DOHH2 (cell line): ENCODE measurements around the gene NOCT.

Experiments
- EZH2phosphoT487 ChIP-seq: fragments of 200-600 bp; sonication (generic); IDR thresholded peaks from 2 replicates; pipeline ENCODE4 v1.6.1; 2017; ENCODE audit warnings: borderline replicate concordance, mild to moderate bottlenecking, antibody characterized with exemption, low read length, moderate library complexity, mixed read lengths
- TF ChIP-seq, protein P1 (sequence below): fragments of 200-600 bp; sonication (generic); IDR thresholded peaks from one replicate; pipeline ENCODE4 v1.5.1; 2014; ENCODE audit warnings: antibody characterized with exemption, mild to moderate bottlenecking, low read depth, low read length; ENCODE audit not compliant: poor library complexity, severe bottlenecking

DNA sequence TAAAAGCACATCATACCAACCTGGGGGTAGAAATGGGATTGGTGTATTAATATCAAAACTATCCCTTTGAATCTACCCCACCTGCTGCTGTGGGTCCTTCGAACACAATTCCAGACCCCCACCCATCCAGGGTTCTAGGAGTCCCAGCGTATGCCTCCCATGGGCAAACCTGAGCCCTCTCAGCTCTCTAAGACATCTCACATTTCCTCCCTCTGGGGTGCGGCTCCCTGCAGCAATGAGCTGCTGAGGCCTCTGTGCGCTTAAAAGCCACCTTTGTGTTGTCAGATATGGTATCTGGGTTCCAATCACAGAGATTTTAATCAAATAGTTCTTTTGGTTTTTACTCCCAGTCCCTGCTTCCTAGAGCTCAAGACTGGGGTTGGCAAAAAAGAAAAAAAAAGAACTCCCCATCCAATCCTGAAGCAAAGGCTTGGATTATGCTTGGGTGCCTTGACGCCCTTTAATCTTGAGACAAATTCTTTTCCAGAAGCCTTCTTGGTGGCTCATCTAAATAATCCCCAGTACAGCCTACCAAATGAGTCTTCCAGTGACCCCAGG is 37.5 kb upstream of the NOCT start:
- TF ChIP-seq, protein P1, sequence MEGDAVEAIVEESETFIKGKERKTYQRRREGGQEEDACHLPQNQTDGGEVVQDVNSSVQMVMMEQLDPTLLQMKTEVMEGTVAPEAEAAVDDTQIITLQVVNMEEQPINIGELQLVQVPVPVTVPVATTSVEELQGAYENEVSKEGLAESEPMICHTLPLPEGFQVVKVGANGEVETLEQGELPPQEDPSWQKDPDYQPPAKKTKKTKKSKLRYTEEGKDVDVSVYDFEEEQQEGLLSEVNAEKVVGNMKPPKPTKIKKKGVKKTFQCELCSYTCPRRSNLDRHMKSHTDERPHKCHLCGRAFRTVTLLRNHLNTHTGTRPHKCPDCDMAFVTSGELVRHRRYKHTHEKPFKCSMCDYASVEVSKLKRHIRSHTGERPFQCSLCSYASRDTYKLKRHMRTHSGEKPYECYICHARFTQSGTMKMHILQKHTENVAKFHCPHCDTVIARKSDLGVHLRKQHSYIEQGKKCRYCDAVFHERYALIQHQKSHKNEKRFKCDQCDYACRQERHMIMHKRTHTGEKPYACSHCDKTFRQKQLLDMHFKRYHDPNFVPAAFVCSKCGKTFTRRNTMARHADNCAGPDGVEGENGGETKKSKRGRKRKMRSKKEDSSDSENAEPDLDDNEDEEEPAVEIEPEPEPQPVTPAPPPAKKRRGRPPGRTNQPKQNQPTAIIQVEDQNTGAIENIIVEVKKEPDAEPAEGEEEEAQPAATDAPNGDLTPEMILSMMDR, result no peak
- no peak for TF ChIP-seq EZH2phosphoT487
